WTC11 (cell line): ENCODE data around the gene CAMTA1. TPM values are rescaled to one million over a fixed set of nuclear protein-coding genes. Genes with fewer than 3 reads are reported as not detected.

Experiments used
- ATAC-seq: fragments of 200-7000 bp; cut with Tn5 transposase; 2 replicates; pipeline ENCODE4 v1.10.0; 2021; ENCODE audit warnings: mild to moderate bottlenecking, moderate library complexity
- CTCF ChIA-PET: fragments of 300-600 bp; sonication (Branson Sonifier 250); formaldehyde crosslinking; loops from one replicate; lab custom pipeline; 2021; ENCODE audit warnings: antibody characterized with exemption; lab: Charles Lee
- POLR2A ChIA-PET: fragments of 350-600 bp; sonication (Branson Sonifier 250); formaldehyde crosslinking; loops from one replicate; lab custom pipeline; 2021; ENCODE audit warnings: antibody characterized with exemption; lab: Charles Lee
- DNase-seq: peaks from one replicate; pipeline ENCODE4 v3.0.0; 2021; ENCODE audit warnings: low spot score
- H3K27ac Mint-ChIP-seq: 2 replicates; pipeline ENCODE4 v1.8.0; 2021; ENCODE audit warnings: mixed read lengths
- H3K27me3 Mint-ChIP-seq: 2 replicates; pipeline ENCODE4 v1.8.0; 2021; ENCODE audit warnings: low read depth, mild to moderate bottlenecking, moderate library complexity, mixed read lengths
- H3K36me3 Mint-ChIP-seq: 2 replicates; pipeline ENCODE4 v1.8.0; 2021; ENCODE audit warnings: mixed read lengths
- H3K4me1 Mint-ChIP-seq: 2 replicates; pipeline ENCODE4 v1.8.0; 2022; ENCODE audit warnings: mixed read lengths
- H3K4me3 Mint-ChIP-seq: 2 replicates; pipeline ENCODE4 v1.8.0; 2021; ENCODE audit warnings: mild to moderate bottlenecking, moderate library complexity, mixed read lengths
- H3K9me3 Mint-ChIP-seq: 2 replicates; pipeline ENCODE4 v1.8.0; 2021; ENCODE audit warnings: mixed read lengths
- IRF2 ChIP-seq: sonication (generic); formaldehyde crosslinking; IDR thresholded peaks from 2 replicates; pipeline ENCODE4 v1.8.0; 2022; ENCODE audit warnings: low read depth, missing genetic modification reagents, borderline replicate concordance
- KAT7 ChIP-seq: sonication (generic); formaldehyde crosslinking; IDR thresholded peaks from 2 replicates; pipeline ENCODE4 v1.8.1; 2023; ENCODE audit warnings: missing genetic modification reagents, mild to moderate bottlenecking, borderline replicate concordance
- MYBL2 ChIP-seq: sonication (generic); formaldehyde crosslinking; IDR thresholded peaks from 2 replicates; pipeline ENCODE4 v1.8.1; 2023; ENCODE audit warnings: mild to moderate bottlenecking, moderate library complexity, missing genetic modification reagents
- NFE2L1 ChIP-seq: sonication (generic); formaldehyde crosslinking; IDR thresholded peaks from 2 replicates; pipeline ENCODE4 v1.8.1; 2023; ENCODE audit warnings: missing genetic modification reagents
- NR2C2 ChIP-seq: sonication (generic); formaldehyde crosslinking; IDR thresholded peaks from 2 replicates; pipeline ENCODE4 v1.8.0; 2022; ENCODE audit warnings: mild to moderate bottlenecking, missing genetic modification reagents
- RORB ChIP-seq: fragments of 250-450 bp; sonication (Bioruptor Pico); IDR thresholded peaks from 2 replicates; pipeline ENCODE4 v1.9.0; 2021; ENCODE audit warnings: mild to moderate bottlenecking
- SP1 ChIP-seq: sonication (generic); formaldehyde crosslinking; conservative IDR thresholded peaks from 2 replicates; pipeline ENCODE4 v1.8.1; 2022; ENCODE audit warnings: missing genetic modification reagents
- TCF7 ChIP-seq: sonication (generic); formaldehyde crosslinking; IDR thresholded peaks from 2 replicates; pipeline ENCODE4 v1.8.0; 2022; ENCODE audit warnings: mild to moderate bottlenecking, low read depth, missing genetic modification reagents, moderate library complexity
- ZNF219 ChIP-seq: sonication (generic); formaldehyde crosslinking; IDR thresholded peaks from 2 replicates; pipeline ENCODE4 v1.8.0; 2023; ENCODE audit warnings: missing genetic modification reagents, mild to moderate bottlenecking, borderline replicate concordance
- ZNF232 ChIP-seq: sonication (generic); formaldehyde crosslinking; IDR thresholded peaks from 2 replicates; pipeline ENCODE4 v1.8.0; 2022; ENCODE audit warnings: mild to moderate bottlenecking, missing genetic modification reagents
- ZNF396 ChIP-seq: fragments of 250-450 bp; sonication (Bioruptor Pico); IDR thresholded peaks from 2 replicates; pipeline ENCODE4 v1.8.0; 2021; ENCODE audit warnings: mild to moderate bottlenecking, moderate library complexity, borderline replicate concordance
- ZNF416 ChIP-seq: fragments of 250-450 bp; sonication (Bioruptor Pico); IDR thresholded peaks from 2 replicates; pipeline ENCODE4 v1.9.0; 2021; ENCODE audit warnings: mild to moderate bottlenecking, inconsistent platforms
- total RNA-seq: library from RNA; stranded (reverse); gene quantifications from 3 replicates; pipeline ENCODE4 v1.2.3, GENCODE V29; 2021
- TF ChIP-seq, protein P1 (sequence below): sonication (generic); formaldehyde crosslinking; IDR thresholded peaks from 2 replicates; pipeline ENCODE4 v1.8.1; 2022; ENCODE audit warnings: missing genetic modification reagents, borderline replicate concordance
- TF ChIP-seq, protein P2 (sequence below): fragments of 250-450 bp; sonication (Bioruptor Pico); IDR thresholded peaks from 2 replicates; pipeline ENCODE4 v1.8.0; 2021; ENCODE audit warnings: mild to moderate bottlenecking
- TF ChIP-seq, protein P3 (sequence below): sonication (generic); formaldehyde crosslinking; IDR thresholded peaks from 2 replicates; pipeline ENCODE4 v1.8.0; 2022; ENCODE audit warnings: mild to moderate bottlenecking, missing genetic modification reagents
- TF ChIP-seq, protein P4 (sequence below): fragments of 250-450 bp; sonication (Bioruptor Pico); IDR thresholded peaks from 2 replicates; pipeline ENCODE4 v1.9.0; 2021; ENCODE audit warnings: mild to moderate bottlenecking, borderline replicate concordance
- TF ChIP-seq, protein P5 (sequence below): sonication (generic); formaldehyde crosslinking; IDR thresholded peaks from 2 replicates; pipeline ENCODE4 v1.8.1; 2022; ENCODE audit warnings: mild to moderate bottlenecking, moderate library complexity, missing genetic modification reagents
- TF ChIP-seq, protein P6 (sequence below): sonication (generic); formaldehyde crosslinking; conservative IDR thresholded peaks from 2 replicates; pipeline ENCODE4 v1.8.1; 2022; ENCODE audit warnings: mild to moderate bottlenecking, missing genetic modification reagents
- TF ChIP-seq, protein P7 (sequence below): fragments of 250-450 bp; sonication (Bioruptor Pico); IDR thresholded peaks from 2 replicates; pipeline ENCODE4 v1.9.0; 2021; ENCODE audit warnings: mild to moderate bottlenecking
- TF ChIP-seq, protein P8 (sequence below): sonication (generic); formaldehyde crosslinking; IDR thresholded peaks from 2 replicates; pipeline ENCODE4 v1.8.1; 2023; ENCODE audit warnings: mild to moderate bottlenecking, missing genetic modification reagents
- TF ChIP-seq, protein P9 (sequence below): sonication (generic); formaldehyde crosslinking; conservative IDR thresholded peaks from 2 replicates; pipeline ENCODE4 v1.8.1; 2023; ENCODE audit warnings: mild to moderate bottlenecking, low read depth, missing genetic modification reagents, moderate library complexity

The CAMTA1 gene
- total RNA-seq, 1 experiment from 2014 or later = 86.4 TPM

DNA sequence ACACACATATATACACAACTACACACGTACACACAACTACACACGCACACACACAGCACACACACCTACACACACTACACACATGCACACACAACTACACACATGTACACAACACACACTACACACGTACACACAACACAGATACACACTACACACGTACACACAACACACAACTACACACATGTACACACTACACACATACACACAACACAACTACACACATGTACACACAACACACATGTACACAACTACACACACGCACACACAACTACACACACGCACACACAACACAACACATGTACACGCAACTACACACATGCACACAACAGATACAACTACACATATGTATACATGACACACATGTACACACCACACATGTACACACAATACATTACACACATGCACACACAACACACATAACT, 318.1 kb downstream of the CAMTA1 start:
- 0 out of 2 replicates have a peak, but pooled peaks have one; percentile 40 for TF ChIP-seq NFE2L1
- TF ChIP-seq, protein P1, sequence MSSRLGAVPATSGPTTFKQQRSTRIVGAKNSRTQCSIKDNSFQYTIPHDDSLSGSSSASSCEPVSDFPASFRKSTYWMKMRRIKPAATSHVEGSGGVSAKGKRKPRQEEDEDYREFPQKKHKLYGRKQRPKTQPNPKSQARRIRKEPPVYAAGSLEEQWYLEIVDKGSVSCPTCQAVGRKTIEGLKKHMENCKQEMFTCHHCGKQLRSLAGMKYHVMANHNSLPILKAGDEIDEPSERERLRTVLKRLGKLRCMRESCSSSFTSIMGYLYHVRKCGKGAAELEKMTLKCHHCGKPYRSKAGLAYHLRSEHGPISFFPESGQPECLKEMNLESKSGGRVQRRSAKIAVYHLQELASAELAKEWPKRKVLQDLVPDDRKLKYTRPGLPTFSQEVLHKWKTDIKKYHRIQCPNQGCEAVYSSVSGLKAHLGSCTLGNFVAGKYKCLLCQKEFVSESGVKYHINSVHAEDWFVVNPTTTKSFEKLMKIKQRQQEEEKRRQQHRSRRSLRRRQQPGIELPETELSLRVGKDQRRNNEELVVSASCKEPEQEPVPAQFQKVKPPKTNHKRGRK (CRISPR knock-in tag) = no peak
- TF ChIP-seq, all 79 proteins: peak for 1
- POLR2A ChIA-PET = no interaction called here
- DNase-seq = no peak
- H3K4me1 Mint-ChIP-seq = no peaks in the 10 kb centered on the region
- H3K36me3 Mint-ChIP-seq = no peaks in the 10 kb centered on the region
- CTCF ChIA-PET = no interaction called here
- peaks cover 6% of the 10 kb centered on the region for H3K9me3 Mint-ChIP-seq
- H3K27ac Mint-ChIP-seq = no peak overlapping the region
- H3K4me3 Mint-ChIP-seq = no peak overlapping the region
- H3K27me3 Mint-ChIP-seq = no peaks in the 10 kb centered on the region
- ATAC-seq = no peak

DNA sequence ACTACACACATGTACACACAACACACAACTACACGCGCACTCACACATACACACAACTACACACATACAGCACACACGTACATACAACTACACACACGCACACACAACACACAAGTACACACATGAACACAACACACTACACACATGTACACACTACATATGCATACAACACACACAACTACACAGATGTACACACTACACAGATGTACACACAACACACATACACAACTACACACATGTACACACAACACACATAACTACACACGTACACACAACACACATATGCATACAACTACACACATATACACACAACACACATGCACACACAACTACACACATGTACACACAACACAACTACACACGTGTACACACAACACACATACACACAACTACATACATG, 318.6 kb downstream of the CAMTA1 start:
- no peak for DNase-seq
- Mint-ChIP-seq H3K4me3 (no peak overlapping the region), H3K9me3 (peaks cover 7% of the 10 kb centered on the region), H3K27ac (no peak overlapping the region), H3K36me3 (no peaks in the 10 kb centered on the region), H3K4me1 (no peaks in the 10 kb centered on the region), H3K27me3 (no peaks in the 10 kb centered on the region)
- TF ChIP-seq KAT7 (CRISPR knock-in tag) = no peak
- TF ChIP-seq, protein P2, sequence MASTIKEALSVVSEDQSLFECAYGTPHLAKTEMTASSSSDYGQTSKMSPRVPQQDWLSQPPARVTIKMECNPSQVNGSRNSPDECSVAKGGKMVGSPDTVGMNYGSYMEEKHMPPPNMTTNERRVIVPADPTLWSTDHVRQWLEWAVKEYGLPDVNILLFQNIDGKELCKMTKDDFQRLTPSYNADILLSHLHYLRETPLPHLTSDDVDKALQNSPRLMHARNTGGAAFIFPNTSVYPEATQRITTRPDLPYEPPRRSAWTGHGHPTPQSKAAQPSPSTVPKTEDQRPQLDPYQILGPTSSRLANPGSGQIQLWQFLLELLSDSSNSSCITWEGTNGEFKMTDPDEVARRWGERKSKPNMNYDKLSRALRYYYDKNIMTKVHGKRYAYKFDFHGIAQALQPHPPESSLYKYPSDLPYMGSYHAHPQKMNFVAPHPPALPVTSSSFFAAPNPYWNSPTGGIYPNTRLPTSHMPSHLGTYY (CRISPR knock-in tag) = no peak
- no peak for TF ChIP-seq RORB (CRISPR knock-in tag)
- no peak for TF ChIP-seq ZNF232 (CRISPR knock-in tag)
- TF ChIP-seq, protein P3, sequence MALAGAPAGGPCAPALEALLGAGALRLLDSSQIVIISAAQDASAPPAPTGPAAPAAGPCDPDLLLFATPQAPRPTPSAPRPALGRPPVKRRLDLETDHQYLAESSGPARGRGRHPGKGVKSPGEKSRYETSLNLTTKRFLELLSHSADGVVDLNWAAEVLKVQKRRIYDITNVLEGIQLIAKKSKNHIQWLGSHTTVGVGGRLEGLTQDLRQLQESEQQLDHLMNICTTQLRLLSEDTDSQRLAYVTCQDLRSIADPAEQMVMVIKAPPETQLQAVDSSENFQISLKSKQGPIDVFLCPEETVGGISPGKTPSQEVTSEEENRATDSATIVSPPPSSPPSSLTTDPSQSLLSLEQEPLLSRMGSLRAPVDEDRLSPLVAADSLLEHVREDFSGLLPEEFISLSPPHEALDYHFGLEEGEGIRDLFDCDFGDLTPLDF (CRISPR knock-in tag) = no peak
- TF ChIP-seq ZNF416 (CRISPR knock-in tag) = no peak
- TF ChIP-seq TCF7 (CRISPR knock-in tag) = no peak
- TF ChIP-seq SP1 = no peak
- TF ChIP-seq, protein P4, sequence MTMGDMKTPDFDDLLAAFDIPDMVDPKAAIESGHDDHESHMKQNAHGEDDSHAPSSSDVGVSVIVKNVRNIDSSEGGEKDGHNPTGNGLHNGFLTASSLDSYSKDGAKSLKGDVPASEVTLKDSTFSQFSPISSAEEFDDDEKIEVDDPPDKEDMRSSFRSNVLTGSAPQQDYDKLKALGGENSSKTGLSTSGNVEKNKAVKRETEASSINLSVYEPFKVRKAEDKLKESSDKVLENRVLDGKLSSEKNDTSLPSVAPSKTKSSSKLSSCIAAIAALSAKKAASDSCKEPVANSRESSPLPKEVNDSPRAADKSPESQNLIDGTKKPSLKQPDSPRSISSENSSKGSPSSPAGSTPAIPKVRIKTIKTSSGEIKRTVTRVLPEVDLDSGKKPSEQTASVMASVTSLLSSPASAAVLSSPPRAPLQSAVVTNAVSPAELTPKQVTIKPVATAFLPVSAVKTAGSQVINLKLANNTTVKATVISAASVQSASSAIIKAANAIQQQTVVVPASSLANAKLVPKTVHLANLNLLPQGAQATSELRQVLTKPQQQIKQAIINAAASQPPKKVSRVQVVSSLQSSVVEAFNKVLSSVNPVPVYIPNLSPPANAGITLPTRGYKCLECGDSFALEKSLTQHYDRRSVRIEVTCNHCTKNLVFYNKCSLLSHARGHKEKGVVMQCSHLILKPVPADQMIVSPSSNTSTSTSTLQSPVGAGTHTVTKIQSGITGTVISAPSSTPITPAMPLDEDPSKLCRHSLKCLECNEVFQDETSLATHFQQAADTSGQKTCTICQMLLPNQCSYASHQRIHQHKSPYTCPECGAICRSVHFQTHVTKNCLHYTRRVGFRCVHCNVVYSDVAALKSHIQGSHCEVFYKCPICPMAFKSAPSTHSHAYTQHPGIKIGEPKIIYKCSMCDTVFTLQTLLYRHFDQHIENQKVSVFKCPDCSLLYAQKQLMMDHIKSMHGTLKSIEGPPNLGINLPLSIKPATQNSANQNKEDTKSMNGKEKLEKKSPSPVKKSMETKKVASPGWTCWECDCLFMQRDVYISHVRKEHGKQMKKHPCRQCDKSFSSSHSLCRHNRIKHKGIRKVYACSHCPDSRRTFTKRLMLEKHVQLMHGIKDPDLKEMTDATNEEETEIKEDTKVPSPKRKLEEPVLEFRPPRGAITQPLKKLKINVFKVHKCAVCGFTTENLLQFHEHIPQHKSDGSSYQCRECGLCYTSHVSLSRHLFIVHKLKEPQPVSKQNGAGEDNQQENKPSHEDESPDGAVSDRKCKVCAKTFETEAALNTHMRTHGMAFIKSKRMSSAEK (CRISPR knock-in tag) = no peak
- TF ChIP-seq, protein P5, sequence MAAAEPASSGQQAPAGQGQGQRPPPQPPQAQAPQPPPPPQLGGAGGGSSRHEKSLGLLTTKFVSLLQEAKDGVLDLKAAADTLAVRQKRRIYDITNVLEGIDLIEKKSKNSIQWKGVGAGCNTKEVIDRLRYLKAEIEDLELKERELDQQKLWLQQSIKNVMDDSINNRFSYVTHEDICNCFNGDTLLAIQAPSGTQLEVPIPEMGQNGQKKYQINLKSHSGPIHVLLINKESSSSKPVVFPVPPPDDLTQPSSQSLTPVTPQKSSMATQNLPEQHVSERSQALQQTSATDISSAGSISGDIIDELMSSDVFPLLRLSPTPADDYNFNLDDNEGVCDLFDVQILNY (CRISPR knock-in tag) = no peak
- TF ChIP-seq, protein P6, sequence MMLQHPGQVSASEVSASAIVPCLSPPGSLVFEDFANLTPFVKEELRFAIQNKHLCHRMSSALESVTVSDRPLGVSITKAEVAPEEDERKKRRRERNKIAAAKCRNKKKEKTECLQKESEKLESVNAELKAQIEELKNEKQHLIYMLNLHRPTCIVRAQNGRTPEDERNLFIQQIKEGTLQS (CRISPR knock-in tag) = no peak
- TF ChIP-seq MYBL2 (CRISPR knock-in tag) = no peak
- TF ChIP-seq ZNF396 (CRISPR knock-in tag) = no peak
- TF ChIP-seq IRF2 (CRISPR knock-in tag) = no peak
- TF ChIP-seq, protein P7, sequence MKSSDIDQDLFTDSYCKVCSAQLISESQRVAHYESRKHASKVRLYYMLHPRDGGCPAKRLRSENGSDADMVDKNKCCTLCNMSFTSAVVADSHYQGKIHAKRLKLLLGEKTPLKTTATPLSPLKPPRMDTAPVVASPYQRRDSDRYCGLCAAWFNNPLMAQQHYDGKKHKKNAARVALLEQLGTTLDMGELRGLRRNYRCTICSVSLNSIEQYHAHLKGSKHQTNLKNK (CRISPR knock-in tag) = no peak
- TF ChIP-seq, protein P8, sequence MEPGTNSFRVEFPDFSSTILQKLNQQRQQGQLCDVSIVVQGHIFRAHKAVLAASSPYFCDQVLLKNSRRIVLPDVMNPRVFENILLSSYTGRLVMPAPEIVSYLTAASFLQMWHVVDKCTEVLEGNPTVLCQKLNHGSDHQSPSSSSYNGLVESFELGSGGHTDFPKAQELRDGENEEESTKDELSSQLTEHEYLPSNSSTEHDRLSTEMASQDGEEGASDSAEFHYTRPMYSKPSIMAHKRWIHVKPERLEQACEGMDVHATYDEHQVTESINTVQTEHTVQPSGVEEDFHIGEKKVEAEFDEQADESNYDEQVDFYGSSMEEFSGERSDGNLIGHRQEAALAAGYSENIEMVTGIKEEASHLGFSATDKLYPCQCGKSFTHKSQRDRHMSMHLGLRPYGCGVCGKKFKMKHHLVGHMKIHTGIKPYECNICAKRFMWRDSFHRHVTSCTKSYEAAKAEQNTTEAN (CRISPR knock-in tag) = no peak
- no peak for TF ChIP-seq ZNF219 (CRISPR knock-in tag)
- TF ChIP-seq NR2C2 = no peak
- TF ChIP-seq, protein P9, sequence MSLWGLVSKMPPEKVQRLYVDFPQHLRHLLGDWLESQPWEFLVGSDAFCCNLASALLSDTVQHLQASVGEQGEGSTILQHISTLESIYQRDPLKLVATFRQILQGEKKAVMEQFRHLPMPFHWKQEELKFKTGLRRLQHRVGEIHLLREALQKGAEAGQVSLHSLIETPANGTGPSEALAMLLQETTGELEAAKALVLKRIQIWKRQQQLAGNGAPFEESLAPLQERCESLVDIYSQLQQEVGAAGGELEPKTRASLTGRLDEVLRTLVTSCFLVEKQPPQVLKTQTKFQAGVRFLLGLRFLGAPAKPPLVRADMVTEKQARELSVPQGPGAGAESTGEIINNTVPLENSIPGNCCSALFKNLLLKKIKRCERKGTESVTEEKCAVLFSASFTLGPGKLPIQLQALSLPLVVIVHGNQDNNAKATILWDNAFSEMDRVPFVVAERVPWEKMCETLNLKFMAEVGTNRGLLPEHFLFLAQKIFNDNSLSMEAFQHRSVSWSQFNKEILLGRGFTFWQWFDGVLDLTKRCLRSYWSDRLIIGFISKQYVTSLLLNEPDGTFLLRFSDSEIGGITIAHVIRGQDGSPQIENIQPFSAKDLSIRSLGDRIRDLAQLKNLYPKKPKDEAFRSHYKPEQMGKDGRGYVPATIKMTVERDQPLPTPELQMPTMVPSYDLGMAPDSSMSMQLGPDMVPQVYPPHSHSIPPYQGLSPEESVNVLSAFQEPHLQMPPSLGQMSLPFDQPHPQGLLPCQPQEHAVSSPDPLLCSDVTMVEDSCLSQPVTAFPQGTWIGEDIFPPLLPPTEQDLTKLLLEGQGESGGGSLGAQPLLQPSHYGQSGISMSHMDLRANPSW = no peak
- CTCF ChIA-PET = interaction anchor here (1.3 kb wide), 1 partner anchor 104 kb away, joined by 5 read pairs; no protein-coding TSS in a partner anchor
- POLR2A ChIA-PET = no interaction called here
- no peak for ATAC-seq
